DOHH2 (cell line): ENCODE measurements around the gene RASA2.

Source experiments
- H3F3A ChIP-seq: fragments of 200-600 bp; sonication (generic), shearing (Covaris generic); 2 replicates; pipeline ENCODE4 v1.6.0; 2016; ENCODE audit warnings: antibody characterized with exemption, mild to moderate bottlenecking; ENCODE audit not compliant: control insufficient read depth, insufficient read depth
- H3K27ac ChIP-seq: fragments of 200-600 bp; sonication (generic); 2 replicates; pipeline ENCODE4 v1.5.1; 2014; ENCODE audit warnings: low read depth, mild to moderate bottlenecking, low read length, moderate library complexity
- H3K27me3 ChIP-seq: fragments of 200-600 bp; sonication (generic); 2 replicates; pipeline ENCODE4 v1.6.1; 2014; ENCODE audit warnings: mild to moderate bottlenecking, low read length, mixed read lengths; ENCODE audit not compliant: control insufficient read depth
- H3K36me3 ChIP-seq: fragments of 200-600 bp; sonication (generic); 2 replicates; pipeline ENCODE4 v1.6.1; 2014; ENCODE audit warnings: mild to moderate bottlenecking, low read length, moderate library complexity, mixed read lengths; ENCODE audit not compliant: control insufficient read depth
- H3K4me1 ChIP-seq: fragments of 200-600 bp; sonication (generic); 2 replicates; pipeline ENCODE4 v1.6.1; 2014; ENCODE audit warnings: mild to moderate bottlenecking, low read length, mixed read lengths; ENCODE audit not compliant: control insufficient read depth
- H3K4me2 ChIP-seq: fragments of 200-600 bp; sonication (generic); 2 replicates; pipeline ENCODE4 v1.6.0; 2014; ENCODE audit warnings: mild to moderate bottlenecking, low read length, moderate library complexity
- H3K4me3 ChIP-seq: fragments of 200-600 bp; sonication (generic); 2 replicates; pipeline ENCODE4 v1.5.1; 2014; ENCODE audit warnings: mild to moderate bottlenecking, low read length, mixed read lengths
- H3K79me2 ChIP-seq: fragments of 200-600 bp; sonication (generic); 2 replicates; pipeline ENCODE4 v1.6.1; 2014; ENCODE audit warnings: mild to moderate bottlenecking, low read length, mixed read lengths; ENCODE audit not compliant: control insufficient read depth
- H3K9me2 ChIP-seq: fragments of 200-600 bp; sonication (generic); replicated peaks from 2 replicates; pipeline ENCODE4 v1.6.1; 2014; ENCODE audit warnings: mild to moderate bottlenecking, low read length, mixed read lengths; ENCODE audit not compliant: control insufficient read depth
- H3K9me3 ChIP-seq: fragments of 200-600 bp; sonication (generic); 2 replicates; pipeline ENCODE4 v1.6.1; 2014; ENCODE audit warnings: antibody characterized with exemption, low read length, mixed read lengths; ENCODE audit not compliant: control insufficient read depth, insufficient read depth
- H4K20me1 ChIP-seq: fragments of 200-600 bp; sonication (generic); 2 replicates; pipeline ENCODE4 v1.6.0; 2014; ENCODE audit warnings: low read depth, mild to moderate bottlenecking, antibody characterized with exemption, low read length, moderate library complexity; ENCODE audit not compliant: control insufficient read depth, insufficient read depth
- CTCF ChIP-seq: fragments of 200-600 bp; sonication (generic); IDR thresholded peaks from one replicate; pipeline ENCODE4 v1.5.1; 2014; ENCODE audit warnings: antibody characterized with exemption, mild to moderate bottlenecking, low read depth, low read length; ENCODE audit not compliant: poor library complexity, severe bottlenecking
- EZH2phosphoT487 ChIP-seq: fragments of 200-600 bp; sonication (generic); IDR thresholded peaks from 2 replicates; pipeline ENCODE4 v1.6.1; 2017; ENCODE audit warnings: borderline replicate concordance, mild to moderate bottlenecking, antibody characterized with exemption, low read length, moderate library complexity, mixed read lengths

Gene RASA2

GRCh38 chr3:141653847-141654246 is 167.0 kb downstream of the RASA2 start:
- TF ChIP-seq EZH2phosphoT487 (no peak), CTCF (no peak)
- H3K79me2 ChIP-seq = no peaks in the 10 kb centered on the region
- no peaks in the 10 kb centered on the region; the same call in 1 of the 2 replicates for H3K4me1 ChIP-seq
- no peaks in the 10 kb centered on the region for H4K20me1 ChIP-seq
- H3K27ac ChIP-seq = no peak overlapping the region
- H3K9me3 ChIP-seq = peaks cover 12% of the 10 kb centered on the region
- no peak overlapping the region for H3K4me3 ChIP-seq
- no peak overlapping the region for H3K4me2 ChIP-seq
- H3F3A ChIP-seq = no peaks in the 10 kb centered on the region
- H3K9me2 ChIP-seq = no peaks in the 10 kb centered on the region
- no peaks in the 10 kb centered on the region for H3K36me3 ChIP-seq
- H3K27me3 ChIP-seq = no peaks in the 10 kb centered on the region

GRCh38 chr3:141655801-141656200 is 169.0 kb downstream of the RASA2 start:
- Histone ChIP-seq H3K4me1 (no peaks in the 10 kb centered on the region; the same call in 1 of the 2 replicates), H3K27ac (no peak overlapping the region), H3K9me3 (peaks cover 12% of the 10 kb centered on the region), H4K20me1 (no peaks in the 10 kb centered on the region), H3K4me2 (no peak overlapping the region), H3K79me2 (no peaks in the 10 kb centered on the region), H3F3A (no peaks in the 10 kb centered on the region), H3K36me3 (no peaks in the 10 kb centered on the region), H3K4me3 (no peak overlapping the region), H3K27me3 (peaks cover 5% of the 10 kb centered on the region; the same call in 1 of the 2 replicates), H3K9me2 (no peaks in the 10 kb centered on the region)
- TF ChIP-seq CTCF (no peak), EZH2phosphoT487 (no peak)

GRCh38 chr3:141656771-141657170 is 169.9 kb downstream of the RASA2 start:
- Histone ChIP-seq H3K4me1 (no peaks in the 10 kb centered on the region; the same call in 1 of the 2 replicates), H3K4me3 (no peak overlapping the region), H3F3A (no peaks in the 10 kb centered on the region), H3K27me3 (peaks cover 5% of the 10 kb centered on the region; the same call in 1 of the 2 replicates), H3K36me3 (no peaks in the 10 kb centered on the region), H3K9me3 (peaks cover 12% of the 10 kb centered on the region), H3K79me2 (no peaks in the 10 kb centered on the region), H3K4me2 (no peak overlapping the region), H4K20me1 (no peaks in the 10 kb centered on the region), H3K27ac (no peak overlapping the region), H3K9me2 (no peaks in the 10 kb centered on the region)
- TF ChIP-seq EZH2phosphoT487 = no peak
- no peak for TF ChIP-seq CTCF
